ENCODE measurements around the gene SLC9A1.

Gene SLC9A1

DNA sequence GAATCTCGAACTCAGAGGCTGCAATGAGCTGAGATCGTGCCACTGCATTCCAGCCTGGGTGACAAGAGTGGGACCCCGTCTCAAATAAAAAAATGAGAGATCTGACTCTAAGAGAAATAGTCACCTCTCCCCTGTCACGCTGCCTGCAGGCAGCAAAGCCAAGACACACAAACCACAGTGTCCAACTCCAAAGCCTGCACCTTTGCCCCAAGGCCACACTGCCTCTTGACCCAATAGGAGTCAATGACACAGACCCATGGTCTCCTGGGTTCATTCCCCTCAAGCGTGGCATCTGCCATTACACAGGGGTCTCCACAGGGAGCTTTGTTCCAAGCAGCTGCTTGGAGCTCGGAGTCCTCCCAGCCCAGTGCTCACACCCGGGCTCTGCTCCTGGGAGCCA lies 46.3 kb downstream of the SLC9A1 start:
- ChIA-PET POLR2A (no interaction called here), CTCF (interaction anchor here (1.1 to 4.4 kb wide), 9 partner anchors 9 to 188 kb away, joined by 3 to 24 read pairs (median 4); no protein-coding TSS in a partner anchor)
- TF ChIP-seq, protein P1, sequence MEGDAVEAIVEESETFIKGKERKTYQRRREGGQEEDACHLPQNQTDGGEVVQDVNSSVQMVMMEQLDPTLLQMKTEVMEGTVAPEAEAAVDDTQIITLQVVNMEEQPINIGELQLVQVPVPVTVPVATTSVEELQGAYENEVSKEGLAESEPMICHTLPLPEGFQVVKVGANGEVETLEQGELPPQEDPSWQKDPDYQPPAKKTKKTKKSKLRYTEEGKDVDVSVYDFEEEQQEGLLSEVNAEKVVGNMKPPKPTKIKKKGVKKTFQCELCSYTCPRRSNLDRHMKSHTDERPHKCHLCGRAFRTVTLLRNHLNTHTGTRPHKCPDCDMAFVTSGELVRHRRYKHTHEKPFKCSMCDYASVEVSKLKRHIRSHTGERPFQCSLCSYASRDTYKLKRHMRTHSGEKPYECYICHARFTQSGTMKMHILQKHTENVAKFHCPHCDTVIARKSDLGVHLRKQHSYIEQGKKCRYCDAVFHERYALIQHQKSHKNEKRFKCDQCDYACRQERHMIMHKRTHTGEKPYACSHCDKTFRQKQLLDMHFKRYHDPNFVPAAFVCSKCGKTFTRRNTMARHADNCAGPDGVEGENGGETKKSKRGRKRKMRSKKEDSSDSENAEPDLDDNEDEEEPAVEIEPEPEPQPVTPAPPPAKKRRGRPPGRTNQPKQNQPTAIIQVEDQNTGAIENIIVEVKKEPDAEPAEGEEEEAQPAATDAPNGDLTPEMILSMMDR (IDR thresholded peaks at IDR 0.05; ENCODE audit: control extremely low read depth, extremely low read depth, low read depth, missing control alignments): no peak
- DNase-seq (ENCODE audit: extremely low spot score): no peak

DNA sequence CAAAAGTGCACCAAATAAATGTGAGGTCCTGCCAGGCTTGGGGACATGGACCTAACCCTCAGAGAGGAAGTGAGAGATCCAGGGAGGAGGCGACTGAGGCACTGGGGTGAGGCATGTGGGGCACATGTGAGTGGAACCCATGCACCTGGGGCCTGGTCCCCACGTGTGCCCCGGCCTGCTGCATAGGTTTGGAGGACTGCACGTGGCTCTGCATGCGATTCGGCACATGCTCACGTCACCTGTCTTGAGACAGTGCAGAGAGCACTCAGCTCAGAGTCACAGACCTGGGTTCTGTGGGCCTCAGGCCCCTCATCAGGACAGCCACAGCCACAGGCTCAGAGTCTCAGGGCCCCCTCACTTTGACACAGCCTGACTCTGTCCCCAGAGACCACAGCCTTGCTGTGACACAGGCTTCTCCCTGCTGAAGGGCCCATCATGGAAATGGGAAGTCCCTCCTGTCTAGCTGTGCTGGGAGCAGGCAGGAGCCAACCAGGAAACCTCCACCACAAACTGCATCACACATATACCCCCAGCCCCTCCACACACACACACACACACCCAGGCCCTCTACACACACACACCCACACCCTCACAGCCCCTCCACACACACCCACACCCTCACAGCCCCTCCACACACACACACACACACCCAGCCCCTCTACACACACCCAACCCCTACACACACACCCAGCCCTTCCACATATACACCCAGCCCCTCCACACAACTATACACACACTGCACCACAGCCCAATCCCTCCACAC lies 48.2 kb downstream of the SLC9A1 start:
- TF ChIP-seq, protein P1 (IDR thresholded peaks at IDR 0.05; ENCODE audit: control extremely low read depth, extremely low read depth, low read depth, missing control alignments): no peak
- ChIA-PET CTCF (interaction anchor here (2.0 to 14.4 kb wide), 5 partner anchors 10 to 191 kb away, joined by 5 to 209 read pairs (median 7); no protein-coding TSS in a partner anchor), POLR2A (interaction anchor here (0.6 kb wide), 1 partner anchor 144 kb away, joined by 3 read pairs; no protein-coding TSS in a partner anchor)
- DNase-seq (ENCODE audit: extremely low spot score): peak; percentile 50

DNA sequence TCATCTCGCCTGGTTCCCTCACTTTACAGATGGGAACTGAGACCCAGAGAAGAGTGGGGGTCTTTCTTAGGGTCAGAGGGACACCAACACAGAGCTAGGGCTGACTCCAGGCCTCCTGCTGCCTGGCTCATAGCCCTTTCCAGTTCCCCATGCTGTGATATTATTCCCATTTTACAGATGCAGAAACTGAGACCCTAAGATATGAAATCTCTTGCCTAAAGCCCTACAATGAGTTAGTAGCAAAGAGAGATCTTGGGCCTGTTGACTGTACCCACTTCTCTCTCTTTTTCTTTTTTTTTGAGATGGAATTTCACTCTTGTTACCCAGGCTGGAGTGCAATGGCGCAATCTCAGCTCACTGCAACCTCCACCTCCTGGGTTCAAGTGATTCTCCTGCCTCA lies 49.9 kb downstream of the SLC9A1 start:
- POLR2A ChIA-PET: no interaction called here

DNA sequence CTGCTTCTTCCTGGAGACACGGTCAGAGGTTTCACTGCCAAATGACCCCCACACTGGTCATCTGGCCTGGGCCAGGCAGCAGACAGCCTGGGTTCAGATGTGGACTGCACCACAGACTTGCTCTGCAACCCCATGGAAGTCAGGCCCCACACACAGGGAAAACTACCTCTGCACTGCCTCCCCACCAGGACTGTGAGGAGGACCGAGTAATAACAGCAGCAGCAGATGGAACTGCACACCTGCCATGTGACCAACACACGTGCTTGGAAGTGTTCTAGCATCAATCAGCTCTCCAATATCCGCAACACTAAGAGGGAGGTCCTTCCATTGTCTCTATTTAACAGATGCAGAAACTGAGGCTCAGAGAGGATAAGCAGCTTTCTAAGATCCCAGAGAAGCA lies 51.4 kb downstream of the SLC9A1 start:
- TF ChIP-seq, protein P1 (IDR thresholded peaks at IDR 0.05; ENCODE audit: control extremely low read depth, extremely low read depth, low read depth, missing control alignments): no peak

More for the DNA sequence above, 49.9 kb downstream of the SLC9A1 start:
- no peak for DNase-seq (ENCODE audit: extremely low spot score)
- CTCF ChIA-PET: interaction anchor here (2.0 to 14.4 kb wide), 5 partner anchors 9 to 283 kb away, joined by 5 to 209 read pairs (median 94); no protein-coding TSS in a partner anchor
- TF ChIP-seq, protein P1 (IDR thresholded peaks at IDR 0.05; ENCODE audit: control extremely low read depth, extremely low read depth, low read depth, missing control alignments): no peak

DNA sequence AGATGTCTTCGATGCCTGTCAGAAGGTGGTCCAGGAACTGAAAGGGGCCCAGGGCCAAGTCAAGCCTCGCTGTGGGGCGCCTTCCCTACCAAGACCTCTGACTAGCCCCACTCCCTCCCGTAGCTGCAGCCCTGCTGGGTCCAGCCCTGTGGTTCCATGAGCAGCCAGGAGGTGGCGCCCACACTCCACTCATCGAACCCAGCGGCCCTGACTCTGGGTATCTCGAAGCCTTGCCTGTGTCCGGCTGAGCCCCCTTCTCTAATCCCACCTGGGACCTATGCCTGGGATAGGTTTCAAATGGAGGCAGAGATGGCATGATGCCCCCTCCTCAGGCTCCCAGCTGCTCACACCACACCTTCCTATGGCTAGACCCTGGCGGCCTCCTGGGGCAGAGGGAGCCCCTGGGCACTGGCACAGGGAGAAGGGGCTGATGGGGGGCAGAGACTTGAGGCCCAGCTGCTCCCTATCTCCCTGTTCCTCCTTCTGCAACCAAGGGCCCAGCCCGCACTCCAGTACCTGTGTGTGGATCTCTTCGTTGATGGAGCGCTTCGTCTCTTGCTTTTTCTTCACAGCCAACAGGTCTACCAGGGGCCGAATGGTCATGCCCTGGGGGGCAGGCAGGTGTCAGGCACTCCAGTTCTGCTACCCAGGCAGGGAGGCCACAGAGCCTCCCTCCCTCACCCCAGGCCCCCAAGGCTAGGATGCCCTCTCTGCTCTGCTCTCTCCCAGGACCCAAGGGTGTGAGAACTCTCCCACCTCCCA lies 52.0 kb downstream of the SLC9A1 start:
- TF ChIP-seq, protein P1 (IDR thresholded peaks at IDR 0.05; ENCODE audit: control extremely low read depth, extremely low read depth, low read depth, missing control alignments): peak; percentile 99
- DNase-seq (ENCODE audit: extremely low spot score): peak; percentile 87
- CTCF ChIA-PET: interaction anchor here (0.6 to 15.4 kb wide), 43 partner anchors 11 to 294 kb away, joined by 3 to 356 read pairs (median 4); no protein-coding TSS in a partner anchor
- POLR2A ChIA-PET: interaction anchor here (1.0 kb wide), 1 partner anchor 51 kb away, joined by 5 read pairs; the partner anchor contains the start of gene SLC9A1

More for the DNA sequence above, 51.4 kb downstream of the SLC9A1 start:
- ChIA-PET POLR2A (no interaction called here), CTCF (interaction anchor here (0.6 to 15.4 kb wide), 17 partner anchors 10 to 284 kb away, joined by 3 to 356 read pairs (median 10); no protein-coding TSS in a partner anchor)
- DNase-seq (ENCODE audit: extremely low spot score): no peak

DNA sequence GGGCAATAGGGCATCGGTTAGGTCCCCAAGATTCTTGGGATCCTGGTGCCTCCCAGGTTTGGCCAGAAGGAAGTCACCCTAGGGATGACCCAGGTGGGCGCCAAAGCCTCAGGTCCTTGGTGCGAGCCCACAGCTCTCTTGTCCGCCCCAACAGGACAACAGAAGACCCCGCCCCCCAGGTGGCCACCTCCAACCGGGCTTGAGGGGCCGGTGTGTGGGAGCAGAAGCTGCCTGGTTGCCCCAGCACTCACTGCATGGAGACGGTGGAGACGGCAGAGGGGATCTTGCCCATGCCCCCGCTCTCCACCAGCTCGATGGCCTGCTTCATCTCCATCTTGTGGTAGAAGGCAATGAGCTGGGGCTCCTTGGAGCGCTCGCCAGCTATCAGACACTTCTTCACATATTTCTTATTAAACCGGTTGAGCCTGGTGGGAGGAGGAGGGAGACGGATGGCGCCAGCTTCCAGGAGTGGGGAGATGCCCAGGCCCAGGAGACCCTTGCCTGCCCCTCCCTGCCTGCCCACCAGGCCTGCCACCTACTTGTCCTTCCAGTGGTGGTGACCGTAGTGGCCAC lies 52.7 kb downstream of the SLC9A1 start:
- ChIA-PET CTCF (interaction anchor here (0.7 to 15.4 kb wide), 42 partner anchors 11 to 295 kb away, joined by 3 to 356 read pairs (median 5); partner anchors contain the start of gene SLC9A1), POLR2A (interaction anchor here (1.0 kb wide), 1 partner anchor 52 kb away, joined by 5 read pairs; the partner anchor contains the start of gene SLC9A1)
- TF ChIP-seq, protein P1 (IDR thresholded peaks at IDR 0.05; ENCODE audit: control extremely low read depth, extremely low read depth, low read depth, missing control alignments): no peak
- DNase-seq (ENCODE audit: extremely low spot score): no peak
